HEK293 (cell line): ENCODE data around the gene MAGOH.

ENCODE experiments used
- BCL11B ChIP-seq: fragments of 450-650 bp; formaldehyde crosslinking; IDR thresholded peaks from 2 replicates; pipeline ENCODE4 v1.5.1; 2016; ENCODE audit warnings: low read depth, missing biosample characterization, missing genetic modification characterization
- FEZF1 ChIP-seq: fragments of 450-650 bp; formaldehyde crosslinking; IDR thresholded peaks from 2 replicates; pipeline ENCODE4 v1.5.1; 2016; ENCODE audit warnings: missing biosample characterization, missing genetic modification characterization
- INSM2 ChIP-seq: fragments of 450-650 bp; formaldehyde crosslinking; IDR thresholded peaks from 2 replicates; pipeline ENCODE4 v1.5.1; 2016; ENCODE audit warnings: missing biosample characterization, missing genetic modification characterization
- PRDM10 ChIP-seq: fragments of 450-650 bp; formaldehyde crosslinking; IDR thresholded peaks from 2 replicates; pipeline ENCODE4 v1.5.1; 2016; ENCODE audit warnings: missing biosample characterization, missing genetic modification characterization
- SP7 ChIP-seq: fragments of 450-650 bp; formaldehyde crosslinking; IDR thresholded peaks from 2 replicates; pipeline ENCODE4 v1.5.1; 2016; ENCODE audit warnings: missing biosample characterization, missing genetic modification characterization
- TRIM28 ChIP-seq: IDR thresholded peaks from 2 replicates; pipeline ENCODE4 v1.6.1; 2011; ENCODE audit warnings: low read length, control low read depth, borderline replicate concordance
- ZBTB1 ChIP-seq: fragments of 450-650 bp; formaldehyde crosslinking; IDR thresholded peaks from 2 replicates; pipeline ENCODE4 v1.5.1; 2016; ENCODE audit warnings: missing biosample characterization, missing genetic modification characterization
- ZBTB48 ChIP-seq: fragments of 450-650 bp; formaldehyde crosslinking; IDR thresholded peaks from 2 replicates; pipeline ENCODE4 v1.5.1; 2016; ENCODE audit warnings: missing biosample characterization, missing genetic modification characterization
- ZBTB7A ChIP-seq: fragments of 450-650 bp; formaldehyde crosslinking; IDR thresholded peaks from 2 replicates; pipeline ENCODE4 v1.5.1; 2016; ENCODE audit warnings: low read depth, missing biosample characterization, missing genetic modification characterization
- ZBTB8A ChIP-seq: fragments of 450-650 bp; formaldehyde crosslinking; IDR thresholded peaks from 2 replicates; pipeline ENCODE4 v1.5.1; 2016; ENCODE audit warnings: missing biosample characterization, missing genetic modification characterization
- ZNF155 ChIP-seq: fragments of 450-650 bp; formaldehyde crosslinking; IDR thresholded peaks from 2 replicates; pipeline ENCODE4 v1.5.1; 2016; ENCODE audit warnings: missing biosample characterization, missing genetic modification characterization
- ZNF175 ChIP-seq: fragments of 450-650 bp; formaldehyde crosslinking; IDR thresholded peaks from 2 replicates; pipeline ENCODE4 v1.5.1; 2016; ENCODE audit warnings: missing biosample characterization, missing genetic modification characterization
- ZNF19 ChIP-seq: fragments of 450-650 bp; formaldehyde crosslinking; IDR thresholded peaks from 2 replicates; pipeline ENCODE4; 2016; ENCODE audit warnings: missing biosample characterization, missing genetic modification characterization, low read depth
- ZNF211 ChIP-seq: fragments of 450-650 bp; formaldehyde crosslinking; IDR thresholded peaks from 2 replicates; pipeline ENCODE4 v1.5.1; 2016; ENCODE audit warnings: low read depth, missing biosample characterization, missing genetic modification characterization
- ZNF223 ChIP-seq: fragments of 450-650 bp; formaldehyde crosslinking; IDR thresholded peaks from 2 replicates; pipeline ENCODE4 v1.5.1; 2016; ENCODE audit warnings: missing biosample characterization, missing genetic modification characterization
- ZNF362 ChIP-seq: fragments of 450-650 bp; formaldehyde crosslinking; IDR thresholded peaks from 2 replicates; pipeline ENCODE4 v1.5.1; 2016; ENCODE audit warnings: missing biosample characterization, missing genetic modification characterization
- ZNF366 ChIP-seq: fragments of 450-650 bp; formaldehyde crosslinking; conservative IDR thresholded peaks from 2 replicates; pipeline ENCODE4 v1.5.1; 2016; ENCODE audit warnings: missing biosample characterization, missing genetic modification characterization
- ZNF426 ChIP-seq: fragments of 450-650 bp; formaldehyde crosslinking; IDR thresholded peaks from 2 replicates; pipeline ENCODE4 v1.5.1; 2017; ENCODE audit warnings: missing biosample characterization, missing genetic modification characterization, mild to moderate bottlenecking, inconsistent platforms, moderate library complexity
- ZNF521 ChIP-seq: fragments of 450-650 bp; formaldehyde crosslinking; IDR thresholded peaks from 2 replicates; pipeline ENCODE4 v1.5.1; 2017; ENCODE audit warnings: missing biosample characterization, mild to moderate bottlenecking, missing genetic modification characterization
- ZNF544 ChIP-seq: fragments of 450-650 bp; formaldehyde crosslinking; IDR thresholded peaks from 2 replicates; pipeline ENCODE4 v1.5.0; 2017; ENCODE audit warnings: missing biosample characterization, missing genetic modification characterization
- ZNF600 ChIP-seq: fragments of 450-650 bp; formaldehyde crosslinking; IDR thresholded peaks from 2 replicates; pipeline ENCODE4 v1.5.1; 2016; ENCODE audit warnings: missing biosample characterization, missing genetic modification characterization
- ZNF610 ChIP-seq: fragments of 450-650 bp; formaldehyde crosslinking; IDR thresholded peaks from 2 replicates; pipeline ENCODE4 v1.5.1; 2016; ENCODE audit warnings: missing biosample characterization, missing genetic modification characterization, borderline replicate concordance
- ZNF626 ChIP-seq: fragments of 450-650 bp; sonication (Bioruptor Pico); formaldehyde crosslinking; IDR thresholded peaks from 2 replicates; pipeline ENCODE4 v1.5.1; 2018; ENCODE audit warnings: missing biosample characterization, missing genetic modification characterization, inconsistent platforms
- ZNF670 ChIP-seq: fragments of 450-650 bp; formaldehyde crosslinking; IDR thresholded peaks from 2 replicates; pipeline ENCODE4 v1.5.1; 2016; ENCODE audit warnings: missing biosample characterization, missing genetic modification characterization, low read depth
- ZNF768 ChIP-seq: fragments of 450-650 bp; formaldehyde crosslinking; IDR thresholded peaks from 2 replicates; pipeline ENCODE4 v1.5.1; 2018; ENCODE audit warnings: missing biosample characterization, mild to moderate bottlenecking, missing genetic modification characterization
- ZSCAN18 ChIP-seq: fragments of 450-650 bp; formaldehyde crosslinking; IDR thresholded peaks from 2 replicates; pipeline ENCODE4 v1.5.1; 2016; ENCODE audit warnings: missing biosample characterization, missing genetic modification characterization
- ZXDB ChIP-seq: fragments of 450-650 bp; formaldehyde crosslinking; IDR thresholded peaks from 2 replicates; pipeline ENCODE4 v1.5.1; 2016; ENCODE audit warnings: missing biosample characterization, missing genetic modification characterization
- TF ChIP-seq, protein P1 (sequence below): fragments of 450-650 bp; formaldehyde crosslinking; IDR thresholded peaks from 2 replicates; pipeline ENCODE4 v1.5.1; 2016; ENCODE audit warnings: missing biosample characterization, missing genetic modification characterization, low read depth
- TF ChIP-seq, protein P2 (sequence below): fragments of 450-650 bp; formaldehyde crosslinking; IDR thresholded peaks from 2 replicates; pipeline ENCODE4 v1.5.1; 2017; ENCODE audit warnings: missing biosample characterization, missing genetic modification characterization

MAGOH gene

DNA sequence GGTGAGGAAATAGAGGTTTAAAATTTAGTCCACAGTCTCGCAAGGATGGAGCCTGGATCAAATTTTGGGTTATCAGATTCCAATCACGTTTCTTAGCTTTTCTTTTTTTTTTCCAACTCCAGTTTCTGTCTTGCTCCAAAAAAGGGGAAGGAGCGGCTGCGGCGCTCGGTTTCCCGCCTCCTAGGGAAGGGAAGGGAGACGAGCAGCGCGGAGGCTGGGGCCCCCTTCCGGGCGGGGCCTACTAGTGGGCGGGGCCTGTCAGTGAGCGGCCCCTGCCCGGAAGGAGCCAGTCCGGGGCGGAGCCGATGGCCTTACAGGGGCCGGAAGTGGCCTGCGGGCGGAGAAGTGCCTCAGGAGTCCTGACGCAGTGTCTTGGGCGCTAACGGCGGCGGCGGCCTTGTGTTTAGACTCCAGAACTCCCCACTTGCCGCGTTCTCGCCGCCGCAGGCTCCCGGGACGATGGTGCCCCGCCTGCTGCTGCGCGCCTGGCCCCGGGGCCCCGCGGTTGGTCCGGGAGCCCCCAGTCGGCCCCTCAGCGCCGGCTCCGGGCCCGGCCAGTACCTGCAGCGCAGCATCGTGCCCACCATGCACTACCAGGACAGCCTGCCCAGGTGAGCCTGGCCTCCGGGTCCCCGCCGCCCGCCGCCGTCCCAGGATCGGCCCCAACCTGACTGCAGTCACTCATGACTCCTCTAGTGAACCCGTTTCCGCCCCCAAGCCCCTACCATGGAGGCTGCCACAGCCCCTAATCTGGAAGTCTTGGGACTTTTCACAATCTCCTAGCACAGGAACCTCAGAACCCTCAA, 41.6 kb downstream of the MAGOH start, which contains the start of gene CPT2 (continued):
- TF ChIP-seq PRDM10: peak; percentile 10; the same call in 1 of the 2 replicates
- peak; percentile 88 for TF ChIP-seq ZBTB8A (tag by site-specific recombination)
- no peak for TF ChIP-seq ZBTB1 (tag by site-specific recombination)
- no peak for TF ChIP-seq ZSCAN18 (tag by site-specific recombination)
- TF ChIP-seq ZNF426 (tag by site-specific recombination): no peak
- TF ChIP-seq ZNF544 (tag by site-specific recombination): no peak
- TF ChIP-seq, protein P1, sequence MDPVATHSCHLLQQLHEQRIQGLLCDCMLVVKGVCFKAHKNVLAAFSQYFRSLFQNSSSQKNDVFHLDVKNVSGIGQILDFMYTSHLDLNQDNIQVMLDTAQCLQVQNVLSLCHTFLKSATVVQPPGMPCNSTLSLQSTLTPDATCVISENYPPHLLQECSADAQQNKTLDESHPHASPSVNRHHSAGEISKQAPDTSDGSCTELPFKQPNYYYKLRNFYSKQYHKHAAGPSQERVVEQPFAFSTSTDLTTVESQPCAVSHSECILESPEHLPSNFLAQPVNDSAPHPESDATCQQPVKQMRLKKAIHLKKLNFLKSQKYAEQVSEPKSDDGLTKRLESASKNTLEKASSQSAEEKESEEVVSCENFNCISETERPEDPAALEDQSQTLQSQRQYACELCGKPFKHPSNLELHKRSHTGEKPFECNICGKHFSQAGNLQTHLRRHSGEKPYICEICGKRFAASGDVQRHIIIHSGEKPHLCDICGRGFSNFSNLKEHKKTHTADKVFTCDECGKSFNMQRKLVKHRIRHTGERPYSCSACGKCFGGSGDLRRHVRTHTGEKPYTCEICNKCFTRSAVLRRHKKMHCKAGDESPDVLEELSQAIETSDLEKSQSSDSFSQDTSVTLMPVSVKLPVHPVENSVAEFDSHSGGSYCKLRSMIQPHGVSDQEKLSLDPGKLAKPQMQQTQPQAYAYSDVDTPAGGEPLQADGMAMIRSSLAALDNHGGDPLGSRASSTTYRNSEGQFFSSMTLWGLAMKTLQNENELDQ (tag by site-specific recombination): no peak
- peak; percentile 99 for TF ChIP-seq ZNF610
- peak; percentile 59 for TF ChIP-seq SP7 (tag by site-specific recombination)
- TF ChIP-seq, protein P2, sequence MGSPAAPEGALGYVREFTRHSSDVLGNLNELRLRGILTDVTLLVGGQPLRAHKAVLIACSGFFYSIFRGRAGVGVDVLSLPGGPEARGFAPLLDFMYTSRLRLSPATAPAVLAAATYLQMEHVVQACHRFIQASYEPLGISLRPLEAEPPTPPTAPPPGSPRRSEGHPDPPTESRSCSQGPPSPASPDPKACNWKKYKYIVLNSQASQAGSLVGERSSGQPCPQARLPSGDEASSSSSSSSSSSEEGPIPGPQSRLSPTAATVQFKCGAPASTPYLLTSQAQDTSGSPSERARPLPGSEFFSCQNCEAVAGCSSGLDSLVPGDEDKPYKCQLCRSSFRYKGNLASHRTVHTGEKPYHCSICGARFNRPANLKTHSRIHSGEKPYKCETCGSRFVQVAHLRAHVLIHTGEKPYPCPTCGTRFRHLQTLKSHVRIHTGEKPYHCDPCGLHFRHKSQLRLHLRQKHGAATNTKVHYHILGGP (tag by site-specific recombination): no peak
- no peak for TF ChIP-seq ZNF175
- no peak for TF ChIP-seq TRIM28
- TF ChIP-seq ZNF626 (tag by site-specific recombination): no peak
- TF ChIP-seq ZNF362 (tag by site-specific recombination): no peak; the same call in 1 of the 2 replicates
- no peak for TF ChIP-seq ZBTB48 (tag by site-specific recombination)
- TF ChIP-seq FEZF1: peak; percentile 76
- no peak for TF ChIP-seq BCL11B (tag by site-specific recombination)
- no peak for TF ChIP-seq ZNF211 (tag by site-specific recombination)
- TF ChIP-seq ZNF768 (tag by site-specific recombination): no peak
- TF ChIP-seq ZNF223 (tag by site-specific recombination): no peak
- no peak for TF ChIP-seq ZBTB7A (tag by site-specific recombination)
- peak; percentile 79 for TF ChIP-seq ZNF600 (tag by site-specific recombination)
- TF ChIP-seq ZNF521 (tag by site-specific recombination): no peak
- TF ChIP-seq ZNF670 (tag by site-specific recombination): no peak
- TF ChIP-seq INSM2 (tag by site-specific recombination): no peak
- TF ChIP-seq ZNF366 (tag by site-specific recombination): peak; percentile 63
- TF ChIP-seq ZNF19 (tag by site-specific recombination): no peak
- TF ChIP-seq ZXDB (tag by site-specific recombination): peak; percentile 98
- TF ChIP-seq ZNF155 (tag by site-specific recombination): no peak
